Globus pallidus (tissue), 1 donor: ENCODE results near the gene GSAP.

Experiments
- DNase-seq: peaks from one replicate; pipeline ENCODE4 v3.0.0-alpha.2; 2015; ENCODE audit warnings: low spot score

The GSAP gene

DNA sequence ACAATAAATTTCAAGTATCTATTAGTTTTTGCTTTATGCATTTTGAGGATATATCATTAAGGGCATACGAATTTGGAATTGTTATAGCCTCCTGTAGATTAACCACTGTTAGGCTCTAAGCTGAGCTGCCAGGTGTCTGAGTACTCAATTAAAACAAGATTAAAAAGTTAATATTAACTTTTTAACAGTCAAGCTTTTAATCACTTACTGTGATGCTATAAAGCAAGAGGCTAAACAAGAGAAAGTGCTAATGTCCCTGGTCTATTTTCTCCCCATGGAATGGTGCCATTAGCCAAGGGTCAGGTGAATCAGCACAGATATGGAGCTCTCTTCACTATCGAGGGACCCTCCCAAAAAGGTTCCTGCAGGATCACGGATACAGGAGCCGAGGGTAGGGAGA is 9.7 kb downstream of the GSAP start:
- DNase-seq, result no peak

DNA sequence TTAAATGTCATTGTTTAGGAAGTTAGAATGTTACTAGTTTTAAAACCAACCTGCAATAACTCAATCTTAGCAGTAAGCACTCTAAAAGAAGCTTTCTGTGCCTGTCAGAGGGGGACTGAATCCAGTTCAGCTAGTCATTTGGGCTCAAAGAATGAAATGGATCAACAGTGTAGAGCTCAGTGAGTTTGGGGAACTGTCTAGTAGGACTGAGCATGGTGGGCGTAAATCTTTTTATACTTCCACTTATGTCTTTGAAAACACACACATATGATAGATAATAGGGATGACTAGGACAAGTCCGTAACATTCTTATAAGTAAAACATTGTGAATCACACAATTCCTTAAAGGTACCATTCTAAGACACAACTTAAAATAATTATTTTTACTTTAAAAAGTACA is 11.5 kb downstream of the GSAP start:
- no peak for DNase-seq

- DNase-seq, result no peak
Measured at GRCh38 chr7:77403957-77404356, 12.2 kb downstream of the GSAP start.

DNA sequence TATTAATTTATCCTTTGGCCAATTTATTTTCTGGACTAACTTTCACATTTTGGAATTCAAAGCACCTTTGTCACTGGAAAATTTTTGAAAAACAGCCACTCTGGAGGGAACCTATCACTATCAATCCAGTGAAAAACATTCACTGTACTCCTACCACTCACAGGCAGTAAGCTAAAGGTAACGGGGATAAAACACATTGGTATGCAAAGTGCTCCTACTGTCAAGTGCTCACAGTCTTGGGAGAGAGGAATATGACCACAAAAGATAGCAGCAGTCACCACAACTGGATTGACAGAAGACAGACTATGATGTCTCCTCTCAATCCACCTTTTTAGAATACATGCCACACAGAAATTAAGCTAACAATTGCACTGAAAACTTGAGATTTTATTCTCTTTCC is 13.3 kb downstream of the GSAP start:
- DNase-seq, result no peak

- DNase-seq, result no peak
Measured at GRCh38 chr7:77401002-77401401, 15.1 kb downstream of the GSAP start.

GRCh38 chr7:77399816-77400215 is 16.3 kb downstream of the GSAP start:
- no peak for DNase-seq

GRCh38 chr7:77396894-77397547 is 19.1 kb downstream of the GSAP start:
- DNase-seq, result no peak

DNA sequence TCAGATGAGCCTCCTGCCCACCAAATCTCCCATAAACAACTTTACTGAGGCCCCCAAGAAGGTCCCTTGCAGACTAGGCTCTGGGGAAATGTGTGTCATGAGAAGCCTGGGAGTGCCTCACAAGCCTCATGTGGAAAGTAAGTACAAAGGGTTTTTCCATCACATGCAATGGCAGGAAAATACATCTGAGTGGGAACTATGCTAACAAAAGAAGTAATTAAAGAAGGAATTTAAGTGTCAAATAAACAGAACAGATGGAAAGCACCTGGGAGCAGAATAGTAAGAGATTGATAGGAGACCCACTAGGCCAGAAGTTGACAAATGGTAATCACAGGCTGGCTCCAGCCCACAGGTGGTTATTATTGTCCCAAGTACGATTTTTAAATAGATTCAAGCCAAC is 20.5 kb downstream of the GSAP start:
- no peak for DNase-seq

- no peak for DNase-seq
Measured at GRCh38 chr7:77393954-77394353, 22.2 kb downstream of the GSAP start.

DNA sequence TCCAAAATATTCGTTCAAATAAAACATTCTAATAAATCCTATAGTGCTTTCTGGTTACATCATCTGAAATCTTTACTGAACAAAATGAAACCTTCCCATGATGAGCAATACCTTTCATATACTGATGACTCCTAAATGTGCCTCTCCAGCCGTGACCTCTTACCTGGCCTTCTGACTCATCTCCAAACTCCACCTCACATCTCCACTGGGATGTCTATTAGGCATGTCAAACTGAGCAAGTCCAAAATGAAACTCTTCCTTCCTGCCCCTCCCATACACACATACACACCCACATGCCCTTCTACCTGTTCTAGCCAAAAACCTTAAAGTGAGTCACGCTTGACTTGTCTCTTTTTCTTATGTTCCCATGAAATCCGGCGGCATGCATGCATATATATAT is 22.9 kb downstream of the GSAP start:
- no peak for DNase-seq

- DNase-seq, result no peak
Measured at GRCh38 chr7:77391230-77391629, 24.9 kb downstream of the GSAP start.

DNA sequence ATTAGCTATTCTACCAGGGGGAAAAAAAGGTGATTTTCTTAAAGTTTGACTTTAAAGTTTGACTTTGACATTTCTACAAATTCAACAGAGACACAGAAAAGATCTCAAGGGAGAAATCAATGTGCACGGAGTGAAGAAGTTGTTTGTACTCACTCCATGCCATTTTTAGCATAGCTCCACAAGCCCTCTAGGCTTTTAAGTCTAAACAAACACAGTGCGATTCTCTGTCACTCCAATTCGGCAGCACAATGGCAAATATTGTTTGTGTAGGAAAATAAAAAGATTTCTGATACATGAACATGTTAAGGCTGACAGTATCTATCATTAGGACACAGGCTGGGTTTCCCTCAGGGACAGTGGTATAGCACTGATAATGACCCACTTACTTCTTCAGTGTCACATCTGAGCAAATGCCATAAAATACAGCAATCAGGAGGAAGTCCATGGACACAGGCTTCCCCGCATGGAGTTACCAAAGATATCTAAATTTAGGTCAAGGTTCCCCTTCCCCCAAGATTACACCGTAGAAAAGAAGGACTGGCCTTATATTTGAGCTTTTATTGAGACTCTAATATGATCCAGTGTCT is 28.0 kb downstream of the GSAP start:
- DNase-seq, result no peak

DNA sequence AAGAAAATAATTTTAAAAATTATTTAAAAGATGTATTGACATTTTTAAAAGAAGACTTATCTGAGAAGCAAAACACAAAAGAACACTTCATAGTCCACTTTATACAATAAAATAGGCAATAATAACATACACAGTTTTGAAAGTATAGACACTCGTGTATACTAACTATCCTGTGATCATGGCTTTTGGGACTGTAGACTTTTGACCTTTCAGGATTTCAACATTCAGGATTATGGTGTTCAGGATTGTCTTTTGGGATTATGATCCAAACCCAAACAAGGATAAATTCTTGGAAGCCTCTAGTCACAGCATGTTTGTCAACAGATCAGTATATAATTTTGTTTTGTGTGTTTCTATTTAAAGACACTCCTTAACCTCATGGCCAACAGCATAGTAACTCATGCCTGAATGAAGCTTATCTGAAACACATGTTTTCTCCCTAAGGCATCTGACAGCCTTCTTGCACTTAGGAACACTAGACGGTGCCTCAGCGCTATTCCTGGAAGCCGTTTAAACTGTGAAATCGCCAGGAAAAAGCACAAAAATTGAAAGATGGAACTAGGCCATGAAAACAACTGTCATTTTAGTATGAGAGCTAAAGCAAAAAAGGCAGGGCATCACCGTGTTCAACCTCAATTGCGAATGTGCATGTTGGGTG is 29.9 kb downstream of the GSAP start:
- DNase-seq, result no peak

GRCh38 chr7:77383333-77383740 is 32.8 kb downstream of the GSAP start:
- no peak for DNase-seq

DNA sequence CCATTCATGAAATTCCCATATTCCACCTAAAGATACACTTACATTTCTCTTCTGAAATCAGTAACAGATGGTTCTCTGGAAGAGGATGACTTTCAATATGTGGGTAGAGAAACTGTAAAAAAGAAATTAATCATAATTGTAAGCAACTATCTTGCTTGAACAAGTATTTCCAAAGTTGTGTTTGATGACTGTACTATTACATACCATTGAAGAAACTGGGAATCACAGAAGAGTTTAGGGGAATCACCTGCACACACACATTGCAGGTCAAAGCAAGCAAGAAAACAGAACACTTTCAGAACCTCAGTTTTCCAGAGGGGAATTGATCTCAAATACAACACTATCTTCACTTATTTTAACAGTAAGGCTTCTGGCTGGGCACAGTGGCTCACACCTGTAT is 33.6 kb downstream of the GSAP start:
- DNase-seq, result no peak

DNA sequence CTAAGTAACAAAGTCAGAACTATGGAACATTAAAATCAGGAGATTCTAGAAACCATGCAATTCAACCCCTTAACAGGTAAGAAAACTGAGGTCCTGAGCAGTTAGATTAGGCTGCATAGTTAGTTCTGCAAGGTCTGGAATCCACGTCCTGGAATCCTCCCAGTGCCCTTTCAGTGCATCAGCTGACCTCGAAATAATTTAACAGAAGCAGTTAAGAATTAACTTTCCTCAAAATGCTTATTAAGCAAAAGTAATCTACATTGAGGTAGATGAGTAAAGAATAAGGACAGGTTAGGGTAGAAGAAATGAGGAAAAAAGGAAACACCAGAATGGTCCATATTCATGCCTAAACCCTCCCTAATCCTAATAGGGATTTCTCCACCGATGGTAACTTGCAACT is 37.6 kb downstream of the GSAP start:
- no peak for DNase-seq

DNA sequence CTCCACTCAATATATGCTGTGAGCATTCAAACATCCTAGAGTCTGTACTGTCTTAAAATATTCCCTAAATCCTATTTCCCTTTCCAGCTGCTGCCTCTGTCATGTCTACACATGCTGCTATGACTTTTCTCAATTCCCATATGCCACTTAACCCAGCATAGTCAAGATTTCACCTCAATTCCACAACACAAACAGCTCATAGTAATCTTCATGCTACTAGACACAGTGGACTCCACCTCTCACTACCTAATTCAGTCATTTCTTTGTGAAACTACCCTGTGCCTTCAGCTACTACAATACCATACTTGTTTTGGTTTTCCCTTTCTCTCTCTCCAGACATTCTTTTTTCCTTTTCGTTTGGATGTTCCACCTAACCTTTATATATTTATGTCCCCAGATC is 45.5 kb downstream of the GSAP start:
- no peak for DNase-seq

DNA sequence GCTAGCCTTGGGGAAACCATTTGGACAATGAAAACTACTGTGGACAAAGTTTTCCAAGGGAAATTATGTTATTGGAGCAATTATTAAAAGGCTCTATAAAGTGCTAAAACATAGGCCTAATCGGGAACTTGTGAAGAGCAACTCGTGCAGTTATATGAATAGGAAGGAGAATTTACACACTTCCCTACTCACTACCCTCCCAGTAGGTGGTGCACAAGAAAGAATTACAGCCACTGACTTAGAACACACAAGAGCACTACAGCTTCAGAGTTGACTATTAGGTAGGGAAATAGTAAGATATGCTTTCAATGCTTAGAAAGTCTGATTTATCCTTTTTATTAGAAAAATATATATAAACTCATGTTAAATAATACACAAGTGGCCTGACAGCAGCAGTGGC is 47.2 kb downstream of the GSAP start:
- peak; percentile 10 for DNase-seq

DNA sequence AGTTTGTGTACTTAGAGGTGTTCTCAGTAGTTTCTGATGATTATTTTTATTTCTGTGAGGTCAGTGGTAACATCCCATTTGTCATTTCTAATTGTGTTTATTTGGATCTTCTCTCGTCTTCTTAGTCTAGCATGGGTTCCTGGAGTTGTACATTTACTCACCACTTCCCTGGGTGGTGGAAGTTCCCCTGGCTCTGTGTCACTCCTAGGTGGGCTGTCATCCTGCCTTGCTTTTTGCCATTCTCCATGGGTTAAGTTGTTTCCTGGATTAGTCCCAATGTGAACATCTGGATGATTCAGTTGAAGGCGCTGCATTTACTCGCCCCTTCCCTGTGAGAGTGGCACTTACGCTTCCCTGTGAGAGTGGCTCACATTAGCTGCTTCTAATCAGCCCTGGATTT is 48.2 kb downstream of the GSAP start:
- no peak for DNase-seq

DNA sequence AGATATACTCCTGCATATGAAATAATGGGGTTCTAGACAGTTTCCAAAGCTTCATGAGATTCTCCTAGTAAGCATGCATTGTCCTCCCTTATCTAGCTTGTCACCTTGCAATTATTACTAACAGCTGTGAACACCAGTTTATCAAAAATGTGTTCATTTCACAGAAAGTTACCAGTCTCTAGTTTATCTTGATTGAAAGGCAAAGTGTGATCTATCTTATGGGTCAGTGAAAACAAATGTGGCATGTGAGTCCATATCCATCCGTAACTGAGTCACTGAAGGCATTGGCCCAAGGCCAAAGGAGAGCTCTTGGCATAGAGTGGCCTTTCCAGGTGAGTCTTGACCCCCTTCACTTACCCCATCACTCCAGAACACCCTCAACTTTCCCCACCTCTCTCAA is 53.2 kb downstream of the GSAP start:
- DNase-seq, result no peak

GRCh38 chr7:77360969-77361368 is 55.2 kb downstream of the GSAP start:
- DNase-seq, result no peak

DNA sequence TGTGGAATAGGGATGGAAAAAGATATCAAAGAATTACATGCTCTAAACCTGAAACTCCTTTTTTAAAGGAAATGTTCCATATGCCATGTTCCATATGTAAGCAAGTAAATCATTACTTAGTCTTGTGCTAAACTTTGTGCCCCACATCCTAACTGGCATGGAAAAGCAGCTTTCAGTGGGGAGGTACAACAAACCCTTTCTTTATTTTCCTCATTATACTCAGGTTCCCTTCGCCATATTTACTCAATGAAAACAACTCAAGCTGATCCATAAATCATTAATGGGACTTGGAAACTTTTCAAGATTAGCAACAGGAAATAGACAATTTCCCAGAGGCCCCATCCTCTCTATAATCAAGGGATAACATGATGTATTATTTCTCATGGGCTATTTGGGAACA is 56.0 kb downstream of the GSAP start:
- DNase-seq, result no peak

GRCh38 chr7:77359599-77359998 is 56.5 kb downstream of the GSAP start:
- no peak for DNase-seq

GRCh38 chr7:77354914-77355313 is 61.2 kb downstream of the GSAP start:
- no peak for DNase-seq
